LNCaP clone FGC (cell line): ENCODE results near the gene TOP3B.

ENCODE experiments used
- DNase-seq: peaks from one replicate; pipeline ENCODE4 v3.0.0-alpha.2; 2011; ENCODE audit warnings: low read depth
- H3K4me3 ChIP-seq: 2 replicates; pipeline ENCODE4 v1.5.1; 2011; ENCODE audit warnings: mild to moderate bottlenecking, low read depth, low read length, control low read depth
- CTCF ChIP-seq: IDR thresholded peaks from 2 replicates; pipeline ENCODE4 v1.5.1; 2012; ENCODE audit warnings: mild to moderate bottlenecking; ENCODE audit not compliant: control insufficient read depth, insufficient read depth; ENCODE audit errors: extremely low read depth

Gene TOP3B

GRCh38 chr22:22011964-22012363 is 29.4 kb upstream of the TOP3B start:
- TF ChIP-seq CTCF = no peak
- DNase-seq = no peak
- H3K4me3 ChIP-seq = no peak overlapping the region

GRCh38 chr22:22010358-22010757 is 27.8 kb upstream of the TOP3B start:
- no peak for TF ChIP-seq CTCF
- no peak for DNase-seq
- H3K4me3 ChIP-seq = no peak overlapping the region

- no peak for DNase-seq
- H3K4me3 ChIP-seq = no peak overlapping the region
- TF ChIP-seq CTCF = no peak
These were observed 27.1 kb upstream of the TOP3B start for GRCh38 chr22:22009661-22010060.

DNA sequence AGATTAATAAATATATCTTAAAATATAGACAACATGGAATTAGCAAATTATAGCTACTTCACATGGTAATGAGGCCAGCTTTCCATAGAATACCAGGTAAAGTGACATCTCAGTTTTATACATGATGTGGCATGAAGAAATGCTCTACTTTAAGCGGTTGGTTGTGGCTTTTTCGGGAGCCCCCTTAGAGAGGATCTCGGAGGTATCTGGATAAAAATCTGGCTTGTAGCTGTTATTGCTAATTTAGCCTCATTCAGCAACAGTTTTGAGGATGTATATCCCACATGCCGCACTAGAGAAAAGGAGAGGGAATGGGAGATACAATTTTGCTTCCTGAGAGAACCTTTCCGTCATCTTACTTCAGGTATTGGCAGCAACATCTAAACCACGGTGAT is 24.0 kb upstream of the TOP3B start:
- no peak for TF ChIP-seq CTCF
- no peak for DNase-seq

DNA sequence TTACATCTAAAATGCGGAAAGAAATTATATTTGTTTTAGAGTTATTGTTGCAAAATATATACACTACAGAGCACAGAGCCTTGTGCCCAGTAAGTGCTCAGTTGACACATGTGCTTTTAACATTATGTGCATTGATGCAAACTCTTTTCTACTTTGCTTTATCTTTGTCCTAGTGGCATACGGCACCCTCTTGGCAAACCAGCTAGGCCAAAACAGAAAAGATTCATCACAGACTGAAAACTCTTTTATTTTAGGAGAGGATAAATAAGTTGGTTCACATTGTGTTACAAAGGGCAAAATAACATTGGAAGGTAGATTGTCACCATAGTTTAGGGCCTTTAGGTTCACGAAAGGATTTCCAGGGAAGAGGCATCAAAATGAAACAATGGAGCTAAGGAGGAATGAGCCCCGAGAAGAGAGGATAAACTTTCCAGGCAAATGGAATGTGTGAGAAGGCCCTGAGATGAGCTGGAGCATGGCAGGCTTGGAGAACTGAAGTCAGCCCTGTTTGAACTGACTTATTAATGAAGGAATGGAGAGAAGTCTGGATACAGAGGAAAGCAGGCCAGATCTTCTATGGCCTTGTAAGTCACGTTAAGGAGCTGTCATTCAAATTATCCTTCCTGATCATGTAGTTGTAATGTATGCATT is 23.5 kb upstream of the TOP3B start:
- no peak for TF ChIP-seq CTCF
- H3K4me3 ChIP-seq = no peak overlapping the region
- DNase-seq = no peak

More for the DNA sequence above, 24.0 kb upstream of the TOP3B start:
- H3K4me3 ChIP-seq = no peak overlapping the region

- TF ChIP-seq CTCF = no peak
- DNase-seq = no peak
- no peak overlapping the region for H3K4me3 ChIP-seq
These were observed 20.6 kb upstream of the TOP3B start for GRCh38 chr22:22003233-22003632.

DNA sequence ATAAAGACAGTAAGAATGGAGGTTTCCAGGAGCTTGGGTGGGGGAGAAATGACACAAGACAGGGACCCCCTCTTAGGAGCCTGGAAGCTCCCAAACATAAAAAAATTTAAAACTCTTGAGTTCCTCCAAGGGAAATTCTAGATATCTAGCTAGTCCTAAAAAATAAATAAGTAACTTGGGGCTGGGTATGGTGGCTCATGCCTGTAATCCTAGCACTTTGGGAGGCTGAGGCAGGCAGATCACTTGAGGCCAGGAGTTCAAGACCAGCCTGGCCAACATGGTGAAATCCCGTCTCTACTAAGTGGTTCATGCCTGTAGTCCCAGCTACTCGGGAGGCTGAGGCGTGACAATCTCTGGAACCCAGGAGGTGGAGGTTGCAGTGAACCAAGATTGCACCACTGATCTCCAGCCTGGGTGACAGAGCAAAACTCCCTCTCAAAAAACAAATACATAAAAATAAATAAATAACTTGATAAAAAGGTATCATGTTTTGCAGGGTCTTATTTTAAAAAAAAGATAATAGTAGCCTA is 20.0 kb upstream of the TOP3B start:
- DNase-seq = no peak
- H3K4me3 ChIP-seq = no peak overlapping the region
- no peak for TF ChIP-seq CTCF
